Mucosa of rectum (tissue), 2 donors: ENCODE data around the gene DNAJC22.
"Not testable (repeated sequence)": the region's sequence is repeated elsewhere in the genome, so short reads cannot be mapped to it uniquely, and the experiment has no call there.

Experiments
- H3K27ac ChIP-seq, 2 donors: one replicate each; pipeline ENCODE4 v1.7.0; 2013; ENCODE audit warnings: inconsistent platforms in 2 of 2, low read depth in 2 of 2, low read length in 2 of 2
- H3K27me3 ChIP-seq, 2 donors: one replicate each; pipeline ENCODE4 v1.7.0; 2013; ENCODE audit warnings: low read length in 2 of 2; ENCODE audit not compliant: control insufficient read depth in 2 of 2, insufficient read depth in 2 of 2
- H3K36me3 ChIP-seq, 2 donors: one replicate each; pipeline ENCODE4 v1.7.0; 2013; ENCODE audit warnings: low read length in 2 of 2; ENCODE audit not compliant: control insufficient read depth in 2 of 2, insufficient read depth in 2 of 2
- H3K4me1 ChIP-seq, 2 donors: one replicate each; pipeline ENCODE4 v1.7.0; 2013; ENCODE audit warnings: low read length in 2 of 2, mild to moderate bottlenecking in 1 of 2; ENCODE audit not compliant: control insufficient read depth in 2 of 2, insufficient read depth in 2 of 2
- H3K4me3 ChIP-seq, 2 donors: one replicate each; pipeline ENCODE4 v1.7.0; 2013; ENCODE audit warnings: low read length in 2 of 2
- H3K9ac ChIP-seq, 2 donors: one replicate each; pipeline ENCODE4 v1.7.0; 2013; ENCODE audit warnings: low read length in 2 of 2, low read depth in 1 of 2, mild to moderate bottlenecking in 1 of 2
- H3K9me3 ChIP-seq, 2 donors: one replicate each; pipeline ENCODE4 v1.7.0; 2013; ENCODE audit warnings: low read length in 2 of 2; ENCODE audit not compliant: control insufficient read depth in 2 of 2
- donor health status: healthy.
- donor health status: Normal muscosa, but diverticular disease.

The DNAJC22 gene

DNA sequence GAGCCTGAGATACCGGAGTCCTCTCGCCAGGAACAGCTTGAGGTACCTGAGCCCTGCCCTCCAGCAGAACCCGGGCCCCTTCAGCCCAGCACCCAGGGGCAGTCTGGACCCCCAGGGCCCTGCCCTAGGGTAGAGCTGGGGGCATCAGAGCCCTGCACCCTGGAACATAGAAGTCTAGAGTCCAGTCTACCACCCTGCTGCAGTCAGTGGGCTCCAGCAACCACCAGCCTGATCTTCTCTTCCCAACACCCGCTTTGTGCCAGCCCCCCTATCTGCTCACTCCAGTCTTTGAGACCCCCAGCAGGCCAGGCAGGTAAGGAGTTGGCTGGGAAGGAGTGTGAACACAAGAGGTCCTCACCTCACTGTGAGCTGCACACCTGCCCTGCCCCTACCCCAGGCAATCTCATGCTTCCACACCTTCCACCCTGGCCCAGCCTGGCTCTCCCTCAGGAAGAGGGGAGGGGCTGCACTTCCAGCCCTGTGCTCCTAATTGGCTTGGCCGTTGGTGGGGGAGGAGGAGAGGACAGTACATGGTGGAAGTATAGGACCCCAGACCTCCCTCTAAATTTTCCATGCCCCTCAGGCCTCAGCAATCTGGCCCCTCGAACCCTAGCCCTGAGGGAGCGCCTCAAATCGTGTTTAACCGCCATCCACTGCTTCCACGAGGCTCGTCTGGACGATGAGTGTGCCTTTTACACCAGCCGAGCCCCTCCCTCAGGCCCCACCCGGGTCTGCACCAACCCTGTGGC, 15.9 kb upstream of the DNAJC22 start:
- Histone ChIP-seq H3K36me3 (peaks cover 0 to 3% of the 10 kb centered on the region in 2 donors), H3K9me3 (no peaks in the 10 kb centered on the region), H3K27ac (no peak overlapping the region), H3K27me3 (peaks cover 13 to 17% of the 10 kb centered on the region in 2 donors), H3K9ac (no peak overlapping the region), H3K4me3 (no peak overlapping the region), H3K4me1 (peaks cover 8 to 12% of the 10 kb centered on the region in 2 donors)

DNA sequence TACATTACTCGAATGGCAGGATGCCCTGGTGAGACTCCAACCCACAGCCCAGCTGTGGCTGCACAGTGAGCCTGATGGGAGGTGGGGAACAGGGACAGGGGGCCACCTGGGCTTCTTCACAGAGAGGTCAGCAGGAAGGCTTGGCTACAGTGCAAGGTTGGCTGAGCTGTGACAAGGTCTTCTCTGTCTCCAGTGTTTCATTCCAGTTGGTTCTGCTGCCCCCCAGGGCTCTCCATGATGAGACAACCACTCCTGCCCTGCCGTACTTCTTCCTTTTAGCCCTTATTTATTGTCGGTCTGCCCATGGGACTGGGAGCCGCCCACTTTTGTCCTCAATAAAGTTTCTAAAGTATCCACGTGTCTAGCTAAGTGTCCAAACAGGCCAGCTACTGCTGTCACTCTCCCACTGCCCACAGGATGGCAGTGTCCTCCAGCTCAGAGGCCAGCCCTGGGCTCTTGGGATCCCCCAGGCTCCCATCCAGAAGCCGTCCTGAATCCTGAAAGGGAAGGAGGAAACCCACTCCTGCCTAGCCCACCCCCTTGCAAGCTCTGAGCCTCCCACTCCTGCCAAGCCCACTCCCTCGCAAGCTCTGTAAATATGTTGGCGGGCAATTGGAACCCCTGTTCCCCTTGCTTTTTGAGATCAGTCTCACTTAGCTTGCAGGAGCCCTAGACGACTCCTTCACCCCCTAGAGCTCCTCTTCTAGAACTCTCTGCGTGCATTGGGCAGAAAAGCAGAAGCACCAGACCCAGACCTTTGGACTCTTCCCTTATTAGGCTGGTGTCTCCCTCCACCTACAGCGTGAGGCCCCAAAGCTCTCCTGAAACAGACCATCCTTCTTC, 15.1 kb upstream of the DNAJC22 start:
- Histone ChIP-seq H3K27ac (no peak overlapping the region), H3K9me3 (no peaks in the 10 kb centered on the region), H3K4me1 (peaks cover 9 to 14% of the 10 kb centered on the region in 2 donors), H3K4me3 (no peak overlapping the region), H3K36me3 (peaks cover 0 to 3% of the 10 kb centered on the region in 2 donors), H3K9ac (peak overlapping the region in 1 of 2 donors; percentile 32), H3K27me3 (peaks cover 19 to 21% of the 10 kb centered on the region in 2 donors)

DNA sequence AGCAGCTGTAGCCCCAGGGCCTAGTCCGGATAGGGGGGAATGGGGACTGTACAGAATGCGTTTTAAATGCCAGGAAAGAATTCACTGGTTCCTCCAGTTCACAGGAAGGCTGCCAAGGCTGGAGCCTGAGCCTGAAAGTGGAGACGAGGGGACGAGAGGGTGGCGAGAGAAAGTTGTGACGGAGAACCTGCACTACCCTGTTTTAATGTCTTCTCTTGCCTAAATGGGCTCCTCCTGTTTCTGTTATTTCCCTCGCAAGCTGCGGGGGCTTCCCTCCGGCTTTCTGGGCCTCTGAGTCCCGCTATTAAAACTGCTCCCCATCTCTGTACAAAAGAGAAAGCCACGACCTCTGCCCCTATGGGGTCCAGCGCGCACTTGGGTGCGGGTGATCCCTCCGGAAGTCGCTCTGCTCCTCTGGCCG, 14.2 kb upstream of the DNAJC22 start:
- no peaks in the 10 kb centered on the region for H3K36me3 ChIP-seq
- peaks cover 23% of the 10 kb centered on the region in 2 donors for H3K27me3 ChIP-seq
- no peak overlapping the region for H3K27ac ChIP-seq
- no peak overlapping the region for H3K9ac ChIP-seq
- H3K4me3 ChIP-seq = no peak overlapping the region
- no peaks in the 10 kb centered on the region for H3K9me3 ChIP-seq
- peaks cover 12 to 18% of the 10 kb centered on the region in 2 donors for H3K4me1 ChIP-seq

DNA sequence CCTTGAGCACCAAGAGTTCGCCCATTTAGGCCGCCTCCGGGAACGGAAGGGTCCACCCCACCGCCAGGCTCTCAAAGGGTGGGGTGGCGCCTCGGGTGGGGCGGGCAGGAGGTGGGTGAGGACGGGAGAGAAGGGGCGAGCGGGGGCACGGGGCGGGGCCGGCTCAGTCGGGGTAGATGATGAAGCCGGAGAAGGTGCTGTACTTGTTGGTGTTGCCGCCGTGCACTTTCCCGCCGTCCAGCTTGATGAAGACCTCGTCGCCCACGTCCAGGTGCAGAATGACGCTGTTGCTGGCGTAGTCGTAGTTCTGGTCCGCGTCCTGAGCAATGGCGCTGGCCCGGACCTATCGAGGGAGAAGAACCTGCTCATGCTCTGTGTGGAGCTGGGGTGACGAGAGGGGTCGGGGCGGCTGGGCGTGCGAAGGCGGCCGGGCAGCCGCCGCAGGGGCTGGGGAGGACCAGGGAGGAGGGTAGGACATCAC, 13.8 kb upstream of the DNAJC22 start:
- peaks cover 23 to 24% of the 10 kb centered on the region in 2 donors for H3K27me3 ChIP-seq

DNA sequence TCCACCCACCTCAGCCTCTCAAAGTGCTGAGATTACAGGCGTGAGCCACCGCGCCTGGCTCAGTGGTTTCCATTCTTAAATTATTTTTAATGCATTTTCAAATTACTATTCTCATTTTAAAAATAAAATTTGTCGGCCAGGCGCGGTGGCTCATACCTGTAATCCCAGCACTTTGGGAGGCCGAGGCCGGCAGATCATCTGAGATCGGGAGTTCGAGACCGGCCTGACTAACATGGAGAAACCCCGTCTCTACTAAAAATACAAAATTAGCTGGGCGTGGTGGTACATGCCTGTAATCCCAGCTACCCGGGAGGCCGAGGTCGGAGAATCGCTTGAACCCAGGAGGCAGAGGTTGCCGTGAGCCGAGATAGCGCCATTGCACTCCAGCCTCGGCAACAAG, 12.9 kb upstream of the DNAJC22 start:
- Histone ChIP-seq H3K4me1 (peaks cover 12 to 18% of the 10 kb centered on the region in 2 donors), H3K27me3 (peaks cover 26 to 27% of the 10 kb centered on the region in 2 donors)
- H3K36me3 ChIP-seq, H3K27ac ChIP-seq, H3K9me3 ChIP-seq, H3K4me3 ChIP-seq, H3K9ac ChIP-seq: not testable (repeated sequence)

More for the DNA sequence above, 13.8 kb upstream of the DNAJC22 start:
- Histone ChIP-seq H3K36me3 (no peaks in the 10 kb centered on the region), H3K9ac (no peak overlapping the region), H3K4me1 (peaks cover 12 to 18% of the 10 kb centered on the region in 2 donors), H3K4me3 (peak overlapping the region in 1 of 2 donors; percentile 1), H3K9me3 (no peaks in the 10 kb centered on the region), H3K27ac (no peak overlapping the region)

DNA sequence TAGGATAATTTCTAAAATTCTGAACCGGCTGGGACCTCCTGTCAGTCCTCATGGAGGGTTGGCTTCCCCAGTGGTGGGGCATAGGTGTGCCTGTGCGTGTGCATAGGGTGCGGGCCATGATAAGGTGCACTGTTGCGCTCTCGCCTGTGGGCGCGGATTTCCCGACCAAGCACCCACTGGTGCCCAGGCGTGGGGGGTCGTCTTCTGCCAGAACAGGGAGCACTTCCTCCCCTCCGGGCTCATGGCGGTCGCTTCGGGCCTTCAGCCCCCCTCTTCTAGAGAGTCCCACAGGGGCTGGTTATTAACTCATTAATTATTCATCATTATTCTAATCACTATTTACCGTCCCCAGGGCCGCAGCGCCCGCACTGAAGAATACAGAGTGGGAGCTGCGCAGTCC, 12.5 kb upstream of the DNAJC22 start:
- H3K9ac ChIP-seq = no peak overlapping the region
- no peaks in the 10 kb centered on the region for H3K9me3 ChIP-seq
- no peak overlapping the region for H3K4me3 ChIP-seq
- no peak overlapping the region for H3K27ac ChIP-seq
- H3K4me1 ChIP-seq = peaks cover 14 to 21% of the 10 kb centered on the region in 2 donors
- H3K36me3 ChIP-seq = no peaks in the 10 kb centered on the region
- peaks cover 26 to 27% of the 10 kb centered on the region in 2 donors for H3K27me3 ChIP-seq

DNA sequence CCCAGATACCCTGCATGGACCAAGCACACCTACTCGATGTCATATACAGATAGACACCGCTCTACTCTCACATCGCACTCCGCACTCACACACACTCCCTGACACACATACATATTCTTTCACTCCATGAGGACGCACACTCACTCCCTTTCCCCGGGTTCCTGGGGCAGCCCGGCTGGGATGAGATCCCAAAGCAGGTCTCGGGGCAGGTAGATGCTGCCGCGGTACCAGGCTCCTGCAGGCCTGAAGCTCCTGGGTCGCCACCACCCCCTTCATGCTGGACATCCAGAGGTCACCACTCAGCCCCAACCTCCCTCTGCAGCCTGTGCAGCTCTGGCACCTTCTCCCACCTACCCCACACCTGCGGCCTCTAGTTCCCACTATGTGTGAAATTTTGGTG, 12.0 kb upstream of the DNAJC22 start:
- Histone ChIP-seq H3K9ac (no peak overlapping the region), H3K9me3 (no peaks in the 10 kb centered on the region), H3K4me3 (no peak overlapping the region), H3K4me1 (peaks cover 18 to 26% of the 10 kb centered on the region in 2 donors), H3K27me3 (peaks cover 26 to 27% of the 10 kb centered on the region in 2 donors), H3K27ac (no peak overlapping the region), H3K36me3 (no peaks in the 10 kb centered on the region)

DNA sequence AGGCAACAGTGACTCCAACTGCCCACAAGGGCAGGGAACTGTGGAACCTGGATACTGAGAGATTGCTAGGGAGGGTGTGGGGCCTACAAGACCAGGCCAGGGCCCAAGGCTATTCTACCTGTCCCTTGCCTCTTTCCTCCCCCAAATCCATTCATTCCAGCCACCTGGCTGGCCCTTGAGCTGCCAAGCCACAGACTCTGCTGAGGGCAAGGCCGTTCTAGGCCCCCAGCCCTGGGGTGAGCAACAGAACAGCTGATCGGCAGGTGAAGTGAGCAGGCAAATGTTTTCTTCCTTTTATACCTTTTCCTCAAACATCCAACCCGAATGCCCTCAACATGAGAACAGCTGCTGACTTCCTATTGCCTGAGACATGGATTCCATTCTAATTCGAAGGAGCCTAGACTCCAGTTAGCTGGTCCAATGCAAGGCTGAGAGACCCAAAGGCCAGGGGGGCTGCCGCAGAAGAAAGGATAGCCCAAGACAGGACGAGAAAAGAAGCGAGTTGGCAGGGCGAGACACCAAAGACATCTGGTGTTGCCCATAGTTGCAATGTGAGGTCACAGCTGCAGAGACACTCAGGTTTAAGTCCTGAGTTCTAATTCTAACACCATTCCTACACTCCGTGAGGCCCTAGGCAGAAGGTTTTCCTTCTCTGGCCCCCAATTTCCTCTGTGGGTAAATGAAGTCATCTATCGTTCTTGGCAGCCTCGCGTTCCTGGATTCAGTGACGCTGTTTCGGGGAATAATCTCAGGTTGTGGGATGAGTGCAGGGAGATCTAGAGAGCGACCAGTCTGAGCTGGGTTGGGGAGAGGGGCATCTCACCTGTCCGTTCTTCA, 11.4 kb upstream of the DNAJC22 start:
- Histone ChIP-seq H3K36me3 (no peaks in the 10 kb centered on the region), H3K4me3 (no peak overlapping the region), H3K9ac (no peak overlapping the region), H3K9me3 (no peaks in the 10 kb centered on the region), H3K27ac (no peak overlapping the region), H3K4me1 (peaks cover 18 to 27% of the 10 kb centered on the region in 2 donors), H3K27me3 (peaks cover 26 to 27% of the 10 kb centered on the region in 2 donors)

DNA sequence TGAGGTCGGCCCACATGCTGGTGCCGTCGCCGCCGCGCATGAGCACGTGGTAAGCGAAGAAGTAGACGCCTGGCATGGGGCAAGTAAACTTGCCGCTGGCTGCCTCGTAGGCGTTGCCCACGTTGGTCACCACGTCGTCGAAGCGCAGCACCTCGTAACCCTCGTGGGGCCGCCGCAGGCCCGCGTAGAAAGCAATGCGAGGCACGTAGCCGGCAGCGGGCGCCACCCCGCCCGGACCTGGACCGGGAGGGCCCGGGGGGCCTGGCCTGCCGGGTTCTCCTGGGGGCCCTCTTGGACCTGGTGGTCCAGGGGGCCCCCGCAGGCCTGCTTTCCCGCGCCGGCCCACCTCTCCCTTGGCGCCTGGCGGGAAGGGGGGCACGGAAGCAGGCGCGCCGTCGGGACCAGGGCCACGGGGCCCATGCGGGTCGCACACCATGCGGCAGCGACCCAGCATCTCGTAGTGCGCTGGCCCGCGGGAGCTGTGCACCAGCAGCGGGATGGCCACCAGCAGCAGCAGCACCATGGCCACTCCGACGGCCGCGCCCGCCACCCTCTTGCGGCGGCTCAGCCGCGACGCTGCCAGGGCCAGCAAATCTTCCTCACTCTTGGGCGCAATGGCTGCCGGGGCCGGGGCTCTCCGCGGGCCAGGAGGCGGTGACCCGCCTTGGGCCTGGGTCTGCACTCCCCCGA, 10.6 kb upstream of the DNAJC22 start:
- H3K27me3 ChIP-seq = peaks cover 26 to 27% of the 10 kb centered on the region in 2 donors
- no peak overlapping the region for H3K4me3 ChIP-seq

More for the DNA sequence above, 10.6 kb upstream of the DNAJC22 start:
- Histone ChIP-seq H3K27ac (no peak overlapping the region), H3K9me3 (no peaks in the 10 kb centered on the region), H3K36me3 (no peaks in the 10 kb centered on the region), H3K9ac (no peak overlapping the region), H3K4me1 (peaks cover 17 to 27% of the 10 kb centered on the region in 2 donors)
